A549 (cell line): ENCODE results near the gene CTNNAL1. TPM values are rescaled to one million over a fixed set of nuclear protein-coding genes. Genes with fewer than 3 reads are reported as not detected.

Source experiments
- ATAC-seq, 2 experiments: fragments of 200-7000 bp in 1 of 2; fragments of >200 bp in 1 of 2; cut with Nextera tagmentation in 1 of 2; cut with Tn5 transposase in 1 of 2; 3 replicates each; pipeline versions ENCODE4 v1.8.0 to v1.9.1; 2018 to 2020; ENCODE audit warnings: mild to moderate bottlenecking in 1 of 2, moderate library complexity in 1 of 2
- CTCF ChIA-PET: fragments of 300-600 bp; sonication (Branson Sonifier 250); formaldehyde crosslinking; extraction: SDS; loops from one replicate; lab custom pipeline; 2021; ENCODE audit warnings: antibody characterized with exemption, inconsistent platforms; lab: Yijun Ruan, JAX
- POLR2A ChIA-PET: fragments of 350-600 bp; formaldehyde crosslinking; extraction: SDS; loops from one replicate; lab custom pipeline; 2021; ENCODE audit warnings: antibody characterized with exemption, inconsistent platforms; lab: Yijun Ruan, JAX
- DNase-seq, 2 experiments: peaks; one replicate each; pipeline versions ENCODE4 v3.0.0 to v3.0.0-alpha.2; 2011 to 2016; ENCODE audit warnings: low read depth in 1 of 2, low spot score in 1 of 2
- FAIRE-seq: peaks from 2 replicates; lab custom pipeline; 2011; peaks lifted over from hg19 to GRCh38; lab: Jason Lieb, UNC
- H3K27ac ChIP-seq, 2 experiments: fragments of >200 bp; sonication (Bioruptor Twin); formaldehyde crosslinking; 3 replicates each; pipeline ENCODE4 v1.5.1; 2016 to 2017
- H3K4me1 ChIP-seq: fragments of >200 bp; sonication (Bioruptor Twin); formaldehyde crosslinking; 3 replicates; pipeline ENCODE4 v1.6.1; 2016
- H3K4me2 ChIP-seq: fragments of >200 bp; sonication (Bioruptor Twin); formaldehyde crosslinking; 3 replicates; pipeline ENCODE4 v1.6.1; 2016
- H3K4me3 ChIP-seq: fragments of >200 bp; sonication (Bioruptor Twin); formaldehyde crosslinking; 3 replicates; pipeline ENCODE4 v1.5.1; 2016
- H3K9me3 ChIP-seq: fragments of >200 bp; sonication (Bioruptor Twin); formaldehyde crosslinking; 3 replicates; pipeline ENCODE4 v1.6.1; 2016
- ATOH8 ChIP-seq: fragments of 250-450 bp; sonication (Bioruptor Pico); IDR thresholded peaks from 2 replicates; pipeline ENCODE4 v1.5.0; 2020; ENCODE audit warnings: low read depth, mild to moderate bottlenecking, moderate library complexity
- BHLHE40 ChIP-seq: IDR thresholded peaks from 2 replicates; pipeline ENCODE4 v1.6.1; 2012; ENCODE audit warnings: low read depth, low read length, inconsistent platforms
- CBX8 ChIP-seq: fragments of 200-600 bp; sonication (generic); IDR thresholded peaks from 2 replicates; pipeline ENCODE4 v1.6.1; 2016
- CHD4 ChIP-seq: fragments of 200-600 bp; sonication (generic); IDR thresholded peaks from 2 replicates; pipeline ENCODE4 v1.6.1; 2016; ENCODE audit warnings: antibody characterized with exemption, mild to moderate bottlenecking, borderline replicate concordance
- CTCF ChIP-seq: fragments of >200 bp; sonication (Bioruptor Twin); formaldehyde crosslinking; IDR thresholded peaks from 3 replicates; pipeline ENCODE4 v1.5.1; 2016
- EHMT2 ChIP-seq: fragments of 200-600 bp; sonication (generic); IDR thresholded peaks from 2 replicates; pipeline ENCODE4 v1.6.1; 2016; ENCODE audit warnings: antibody characterized with exemption, low read depth, mild to moderate bottlenecking, moderate library complexity
- FOSB ChIP-seq: fragments of 250-450 bp; sonication (Bioruptor Pico); IDR thresholded peaks from 2 replicates; pipeline ENCODE4 v1.5.0; 2020; ENCODE audit warnings: mild to moderate bottlenecking, moderate library complexity
- GATA3 ChIP-seq: IDR thresholded peaks from 2 replicates; pipeline ENCODE4 v1.6.1; 2012; ENCODE audit warnings: borderline replicate concordance
- HDAC2 ChIP-seq: fragments of 200-600 bp; sonication (generic); IDR thresholded peaks from 2 replicates; pipeline ENCODE4 v1.6.1; 2016
- HOXB13 ChIP-seq: fragments of 250-450 bp; sonication (Bioruptor Pico); IDR thresholded peaks from 2 replicates; pipeline ENCODE4 v1.5.0; 2020; ENCODE audit warnings: low read depth, mild to moderate bottlenecking, moderate library complexity
- HOXB5 ChIP-seq: fragments of 250-450 bp; sonication (Bioruptor Pico); IDR thresholded peaks from 2 replicates; pipeline ENCODE4 v1.5.0; 2020; ENCODE audit warnings: mild to moderate bottlenecking, moderate library complexity
- JUN ChIP-seq, 2 experiments: fragments of >200 bp; sonication (Bioruptor Twin); formaldehyde crosslinking; IDR thresholded peaks; 2 replicates in 1 of 2; 3 replicates in 1 of 2; pipeline ENCODE4 v1.6.1; 2016 to 2017
- JUNB ChIP-seq: fragments of >200 bp; sonication (Bioruptor Twin); formaldehyde crosslinking; IDR thresholded peaks from 2 replicates; pipeline ENCODE4 v1.6.1; 2016
- KDM5A ChIP-seq: fragments of 200-600 bp; sonication (generic); IDR thresholded peaks from 2 replicates; pipeline ENCODE4 v1.6.1; 2016; ENCODE audit warnings: antibody characterized with exemption, mild to moderate bottlenecking
- MAFK ChIP-seq: fragments of 450-650 bp; IDR thresholded peaks from 2 replicates; pipeline ENCODE4 v1.6.1; 2014; ENCODE audit not compliant: partially characterized antibody
- MAX ChIP-seq: IDR thresholded peaks from 2 replicates; pipeline ENCODE4 v1.6.1; 2012
- PBX3 ChIP-seq: IDR thresholded peaks from 2 replicates; pipeline ENCODE4 v1.6.1; 2012
- PHF8 ChIP-seq: fragments of 200-600 bp; sonication (generic); IDR thresholded peaks from 2 replicates; pipeline ENCODE4 v1.6.1; 2016; ENCODE audit warnings: low read depth, mild to moderate bottlenecking, antibody characterized with exemption, moderate library complexity, borderline replicate concordance
- POLR2AphosphoS2 ChIP-seq: conservative IDR thresholded peaks from 2 replicates; pipeline ENCODE4 v1.6.1; 2012; ENCODE audit warnings: low read length, improper control_type of control experiment, inconsistent platforms
- RAD21 ChIP-seq, 2 experiments: fragments of >200 bp in 1 of 2; sonication (Bioruptor Twin) in 1 of 2; formaldehyde crosslinking in 1 of 2; IDR thresholded peaks in 1 of 2; conservative IDR thresholded peaks in 1 of 2; 2 replicates in 1 of 2; 3 replicates in 1 of 2; pipeline ENCODE4 v1.6.1; 2012 to 2018; ENCODE audit warnings: inconsistent platforms in 1 of 2
- RCOR1 ChIP-seq: fragments of 150-350 bp; IDR thresholded peaks from 2 replicates; pipeline ENCODE4 v1.6.1; 2014; ENCODE audit warnings: antibody characterized with exemption, low read length, low read depth
- SREBF2 ChIP-seq: fragments of 450-650 bp; IDR thresholded peaks from 2 replicates; pipeline ENCODE4 v1.6.1; 2014; ENCODE audit warnings: mild to moderate bottlenecking, moderate library complexity
- TP53 ChIP-seq: fragments of 250-450 bp; sonication (Bioruptor Pico); IDR thresholded peaks from 2 replicates; pipeline ENCODE4 v1.5.0; 2021; ENCODE audit warnings: mild to moderate bottlenecking, moderate library complexity
- USF2 ChIP-seq: fragments of 450-650 bp; IDR thresholded peaks from 2 replicates; pipeline ENCODE4 v1.6.1; 2014; ENCODE audit warnings: antibody characterized with exemption
- ZSCAN20 ChIP-seq: fragments of 250-450 bp; sonication (Bioruptor Pico); IDR thresholded peaks from 2 replicates; pipeline ENCODE4 v1.8.0; 2022; ENCODE audit warnings: mild to moderate bottlenecking, moderate library complexity
- WGBS: methylation state at CpG from one replicate; pipeline ENCODE4 v1.1.6; 2017; ENCODE audit errors: missing lambda C conversion rate; 5-methylcytosine and 5-hydroxymethylcytosine counted together
- polyA plus RNA-seq, 4 experiments: library from polyadenylated mRNA; depleted of rRNA in 3 of 4; stranded (reverse); fragments of >200 nt; fragmentation: RNase III in 1 of 4; extraction: RNeasy Plus Mini Kit Qiagen cat#74134 plus additional on column Dnase treatment in 1 of 4; gene quantifications; 2 replicates in 3 of 4; 3 replicates in 1 of 4; pipeline ENCODE4 v1.2.3, GENCODE V29; 2011 to 2017

Gene CTNNAL1
- polyA plus RNA-seq, 2 of the 4 experiments (the other 2 are of a cell fraction): 43.8 to 63.6 TPM

GRCh38 chr9:108933231-108933717, 80.0 kb downstream of the CTNNAL1 start:
- ATAC-seq (peak in 1 of 2 experiments; percentile 6; a peak in 1 of 6 replicates), DNase-seq (peak in 1 of 2 experiments; percentile 33), FAIRE-seq (no peak)
- 4% methylated on average over 25 of the region's 25 CpGs for WGBS
- CTCF ChIA-PET: interaction anchor here (0.5 kb wide), 1 partner anchor 18 kb away, joined by 3 read pairs; no protein-coding TSS in a partner anchor
- Histone ChIP-seq H3K27ac (peak overlapping the region; percentile 89 to 94), H3K4me3 (peak overlapping the region; percentile 85), H3K4me1 (peaks cover 14% of the 10 kb centered on the region), H3K9me3 (no peaks in the 10 kb centered on the region), H3K4me2 (peak overlapping the region; percentile 92)
- TF ChIP-seq HOXB5: no peak
- no peak for TF ChIP-seq BHLHE40
- TF ChIP-seq POLR2AphosphoS2: no peak
- TF ChIP-seq PHF8: no peak
- TF ChIP-seq FOSB (CRISPR knock-in tag): no peak
- TF ChIP-seq HDAC2: no peak
- TF ChIP-seq JUN (IDR thresholded peaks at IDR 0.05): no peak
- no peak for TF ChIP-seq GATA3
- TF ChIP-seq PBX3: no peak
- POLR2A ChIA-PET: no interaction called here

- H3K4me2 ChIP-seq: no peak overlapping the region
- FAIRE-seq: no peak
- no peak for ATAC-seq
- ChIA-PET POLR2A (no interaction called here), CTCF (interaction anchor here (0.6 kb wide), 1 partner anchor 19 kb away, joined by 3 read pairs; no protein-coding TSS in a partner anchor)
- no peak overlapping the region for H3K27ac ChIP-seq
- WGBS: 91% methylated on average over 2 of the region's 2 CpGs
- H3K4me1 ChIP-seq: peaks cover 6% of the 10 kb centered on the region; the same call in 2 of the 3 replicates
- H3K9me3 ChIP-seq: no peaks in the 10 kb centered on the region
- no peak overlapping the region for H3K4me3 ChIP-seq
- TF ChIP-seq KDM5A (no peak), MAX (no peak), HOXB13 (CRISPR knock-in tag) (no peak), PBX3 (no peak), CHD4 (no peak), GATA3 (no peak)
- TF ChIP-seq, all 56 proteins: peak for 0
- DNase-seq: no peak
These were observed 84.9 kb downstream of the CTNNAL1 start for GRCh38 chr9:108928386-108928785.

DNA sequence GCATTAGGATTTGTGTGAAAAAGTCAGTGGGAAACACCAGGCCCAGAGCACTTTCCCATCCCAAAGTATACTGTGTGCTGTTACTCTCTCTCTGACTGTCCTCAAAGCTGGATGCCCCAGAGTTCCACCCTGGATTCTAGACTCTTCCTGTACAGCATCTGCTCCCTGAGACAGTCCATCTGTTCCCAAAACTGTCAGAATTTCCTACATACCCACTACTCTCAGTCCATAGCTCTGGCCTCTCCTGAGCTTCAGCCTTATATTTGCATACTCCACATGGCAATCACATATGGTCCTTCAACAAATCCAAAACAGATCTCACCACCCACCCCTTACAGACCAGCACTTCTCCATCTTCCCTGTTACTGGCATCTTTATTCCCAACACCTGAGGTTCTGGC, 88.8 kb downstream of the CTNNAL1 start:
- FAIRE-seq (no peak), DNase-seq (no peak), ATAC-seq (no peak)
- Histone ChIP-seq H3K4me2 (no peak overlapping the region), H3K27ac (no peak overlapping the region), H3K9me3 (no peaks in the 10 kb centered on the region), H3K4me3 (no peak overlapping the region), H3K4me1 (no peaks in the 10 kb centered on the region)
- ChIA-PET CTCF (no interaction called here), POLR2A (no interaction called here)
- no peak for TF ChIP-seq RAD21 (conservative IDR thresholded peaks at IDR 0.05 in 1 of 2, IDR thresholded peaks at IDR 0.05 in 1 of 2)
- TF ChIP-seq MAX: no peak
- no peak for TF ChIP-seq HOXB5
- TF ChIP-seq ZSCAN20 (CRISPR knock-in tag): no peak
- no peak for TF ChIP-seq BHLHE40

DNA sequence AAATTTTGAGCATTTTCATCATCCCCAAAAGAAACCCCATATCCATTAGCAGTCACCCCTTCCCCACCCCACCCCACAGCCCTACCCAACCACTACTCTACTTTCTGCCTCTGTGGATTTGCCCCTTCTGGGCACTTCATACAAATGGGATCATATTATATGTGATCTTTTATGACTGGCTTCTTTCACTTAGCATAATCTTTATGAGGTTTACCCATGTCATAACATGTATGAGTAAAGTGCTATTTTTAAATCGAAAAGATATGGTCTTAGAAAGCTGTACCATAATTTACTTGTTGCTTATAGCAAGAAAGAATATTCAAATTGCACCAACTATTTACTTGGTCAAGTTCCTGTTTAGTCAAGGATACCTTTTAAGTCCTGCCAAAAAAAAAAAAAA, 92.1 kb downstream of the CTNNAL1 start:
- FAIRE-seq (no peak), DNase-seq (no peak), ATAC-seq (no peak)
- Histone ChIP-seq H3K4me3 (no peak overlapping the region), H3K9me3 (no peaks in the 10 kb centered on the region), H3K27ac (no peak overlapping the region), H3K4me1 (no peaks in the 10 kb centered on the region), H3K4me2 (no peak overlapping the region)
- ChIA-PET CTCF (interaction anchor here (0.6 to 1.0 kb wide), 3 partner anchors 29 to 1457 kb away, joined by 4 to 6 read pairs (median 4); no protein-coding TSS in a partner anchor), POLR2A (no interaction called here)
- 98% methylated on average over 1 of the region's 1 CpG for WGBS
- no peak for TF ChIP-seq JUNB
- no peak for TF ChIP-seq ATOH8 (CRISPR knock-in tag)
- no peak for TF ChIP-seq EHMT2
- TF ChIP-seq HOXB13 (CRISPR knock-in tag): no peak
- TF ChIP-seq TP53 (CRISPR knock-in tag): no peak
- TF ChIP-seq RCOR1: no peak
- no peak for TF ChIP-seq CTCF
- TF ChIP-seq SREBF2: no peak
- TF ChIP-seq CBX8: no peak
- TF ChIP-seq USF2: no peak
- no peak for TF ChIP-seq MAFK
